HG03432 (cell line): ENCODE results near the gene SPEF1.

Experiments
- ATAC-seq: cut with Tn5 transposase; IDR thresholded peaks from one replicate; pipeline ENCODE4 v1.9.1; 2021; ENCODE audit warnings: mild to moderate bottlenecking, moderate library complexity; ENCODE audit not compliant: unreplicated experiment

SPEF1 gene

GRCh38 chr20:3767427-3768341 is 13.6 kb downstream of the SPEF1 start, which contains the start of gene ADISSP:
ADISSP (minus strand) TSS chr20:3767753; CDS start chr20:3760100, 7,653 bp downstream.
- ATAC-seq, result peak; percentile 93

DNA sequence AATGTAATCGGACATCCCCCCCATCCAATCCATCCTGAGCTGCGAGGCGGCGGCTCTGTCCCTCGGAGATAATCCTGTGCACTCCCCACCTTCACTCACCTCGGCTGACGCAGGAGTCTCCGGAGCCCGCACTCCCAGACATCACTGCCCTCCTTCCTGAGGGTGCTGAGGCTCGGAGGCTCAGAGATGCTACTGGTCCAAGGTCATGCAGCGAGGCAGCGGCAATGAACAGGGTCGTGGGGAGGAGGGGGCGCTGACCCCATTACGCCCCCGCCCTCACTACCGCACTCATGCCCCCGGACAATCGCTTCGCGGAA is 14.2 kb downstream of the SPEF1 start:
- ATAC-seq, result no peak

GRCh38 chr20:3766422-3767109 is 14.7 kb downstream of the SPEF1 start:
- ATAC-seq, result no peak

DNA sequence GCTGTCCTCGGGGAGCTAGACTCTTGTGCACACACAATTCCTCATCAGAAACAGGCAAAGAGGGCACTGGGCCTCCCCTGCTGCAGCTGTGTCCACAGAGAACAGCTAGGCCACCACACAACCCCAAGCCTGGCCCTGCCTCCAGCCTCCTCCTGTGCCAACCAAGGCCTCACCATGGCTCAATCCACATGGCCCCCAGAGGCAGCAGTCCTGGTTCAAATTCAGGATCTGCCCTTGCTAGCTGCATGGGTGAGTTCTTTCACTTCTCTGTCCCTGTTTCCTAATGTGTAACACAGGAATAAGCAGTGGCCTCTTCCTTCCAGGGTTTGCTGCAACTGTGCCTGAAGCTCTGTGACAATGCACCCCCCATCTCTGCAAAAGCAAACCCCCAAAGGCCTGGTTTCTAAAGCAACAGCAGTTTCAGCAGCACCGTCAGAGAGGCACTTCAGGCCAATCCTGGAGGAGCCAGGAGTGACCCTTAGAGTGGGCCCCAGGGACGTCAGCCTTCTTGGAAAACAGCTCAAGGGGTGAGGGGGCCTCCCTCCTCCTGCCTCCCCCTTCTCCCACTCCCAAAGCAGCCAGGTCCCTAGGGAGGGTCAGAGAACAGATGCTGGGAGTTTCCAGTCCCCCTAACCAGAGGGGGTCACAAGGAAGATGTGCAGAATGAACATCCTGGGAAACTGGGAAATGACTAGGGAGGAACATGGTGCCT is 15.9 kb downstream of the SPEF1 start:
- no peak for ATAC-seq

DNA sequence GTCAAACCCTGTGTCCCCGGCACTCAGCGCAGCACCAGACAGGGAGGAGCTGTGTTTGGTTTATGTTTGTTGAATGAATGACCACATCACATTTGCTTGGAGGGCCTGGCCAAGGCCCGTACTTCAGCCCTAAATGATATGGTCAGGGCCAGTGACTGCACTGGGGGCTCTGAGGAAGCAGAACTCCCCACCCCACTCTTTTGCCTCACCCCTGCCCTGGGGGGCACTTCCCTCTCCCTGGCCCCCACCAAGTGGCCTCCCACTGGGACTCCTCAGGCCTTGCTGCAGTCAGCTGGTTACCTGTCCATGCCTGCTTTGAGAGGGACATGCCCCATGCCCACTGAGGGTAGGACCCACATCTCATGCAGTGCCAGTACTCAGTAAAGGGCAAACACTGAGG is 16.6 kb downstream of the SPEF1 start:
- ATAC-seq, result no peak

- no peak for ATAC-seq
Measured at GRCh38 chr20:3763671-3764601, 17.3 kb downstream of the SPEF1 start.

DNA sequence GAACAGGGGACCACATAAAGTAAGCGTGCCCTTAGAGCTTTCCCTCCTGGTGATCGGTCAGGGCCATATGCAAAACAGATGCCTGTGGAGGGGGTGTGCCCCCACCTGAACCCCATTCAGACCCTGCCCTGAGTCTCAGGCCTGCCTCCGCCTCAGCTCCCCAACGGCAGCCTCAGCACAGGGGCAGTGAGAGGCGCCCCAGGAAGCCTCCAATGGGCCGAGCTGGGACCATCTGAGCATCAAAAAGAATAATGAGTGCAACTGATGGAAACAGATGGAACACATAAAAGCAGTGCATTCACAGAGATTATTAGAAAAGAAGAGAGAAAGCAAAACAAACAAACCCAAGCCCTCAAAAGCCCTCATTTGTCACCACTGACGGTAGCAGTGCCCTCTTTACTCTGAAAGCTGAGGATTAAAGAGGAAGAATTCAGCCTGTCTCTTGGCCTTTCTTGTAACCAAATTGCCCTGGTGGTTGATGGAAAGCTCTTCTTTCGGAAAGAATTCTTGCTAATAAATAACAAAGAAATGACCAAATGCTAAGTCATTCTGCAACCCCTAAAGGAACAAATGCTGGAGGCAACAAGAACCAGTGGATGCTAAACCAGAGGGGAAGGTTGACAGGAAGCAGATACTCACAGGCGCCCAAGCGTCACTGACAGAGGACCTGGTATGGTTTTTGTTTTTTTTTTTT is 20.4 kb downstream of the SPEF1 start:
- no peak for ATAC-seq

GRCh38 chr20:3759884-3760283 is 21.4 kb downstream of the SPEF1 start:
- no peak for ATAC-seq

DNA sequence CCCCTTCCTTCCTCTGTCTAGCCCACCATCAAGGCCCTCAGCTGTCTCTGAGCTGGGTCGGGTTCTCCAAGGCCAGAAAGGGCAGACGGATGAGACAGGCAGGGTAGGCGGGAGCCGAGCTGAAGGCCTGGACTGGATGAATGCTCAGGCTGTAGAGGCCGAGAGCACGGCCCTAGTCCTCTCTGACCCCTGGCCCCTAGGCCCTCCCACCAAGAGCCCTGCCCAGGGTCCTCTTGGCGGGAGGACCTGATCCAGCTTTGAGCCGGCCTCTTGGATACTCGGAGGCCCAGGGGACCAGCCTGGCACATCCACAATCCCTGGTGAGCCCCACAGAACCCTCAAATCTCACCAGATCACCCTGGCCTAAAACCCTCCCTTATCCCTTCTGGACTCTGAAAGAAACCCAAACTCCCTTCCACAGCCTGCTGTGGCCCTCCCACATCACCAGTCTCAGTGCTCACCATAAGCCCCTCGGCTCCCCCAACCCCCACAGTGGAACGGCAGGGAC is 21.9 kb downstream of the SPEF1 start:
- ATAC-seq, result no peak

DNA sequence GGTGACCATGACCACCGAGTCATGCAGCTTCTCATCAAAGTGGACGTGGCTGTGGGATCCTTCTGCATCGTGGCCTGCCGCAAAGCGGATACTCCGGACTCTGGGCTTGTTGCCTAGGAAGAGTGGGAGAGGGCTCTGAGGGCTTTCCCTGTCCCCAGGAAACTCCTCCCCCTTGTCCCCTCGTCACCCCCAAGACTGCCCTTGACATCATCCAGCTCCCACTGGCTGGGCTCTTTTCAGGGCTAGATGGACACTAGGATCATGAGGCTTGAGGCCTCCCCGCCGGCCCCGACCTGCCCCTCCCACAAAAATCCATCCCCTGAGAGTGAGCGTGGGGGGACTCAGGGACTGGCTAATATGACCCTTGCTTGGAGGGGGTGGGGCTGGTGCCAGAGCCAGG is 22.7 kb downstream of the SPEF1 start:
- ATAC-seq, result no peak

DNA sequence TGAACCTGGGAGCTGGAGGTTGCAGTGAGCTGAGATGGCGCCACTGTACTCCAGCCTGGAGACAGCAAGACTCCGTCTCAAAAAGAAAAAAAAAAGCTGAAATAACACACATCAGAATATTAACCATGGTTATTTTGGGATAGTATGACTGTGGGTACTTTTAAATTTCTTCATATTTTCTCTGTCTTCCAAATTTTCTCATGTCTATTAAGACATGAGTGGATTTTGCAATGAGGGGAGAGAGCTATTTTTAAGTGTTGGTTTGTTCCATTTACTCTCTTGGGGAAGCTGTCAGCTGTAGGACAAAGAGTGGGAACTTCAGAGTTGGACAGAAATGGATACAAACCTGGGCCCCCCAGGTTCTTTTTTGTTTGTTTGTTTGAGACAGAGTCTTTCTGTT is 24.0 kb downstream of the SPEF1 start:
- no peak for ATAC-seq

- ATAC-seq, result no peak
Measured at GRCh38 chr20:3755814-3756480, 25.3 kb downstream of the SPEF1 start.

GRCh38 chr20:3755269-3755668 is 26.0 kb downstream of the SPEF1 start:
- no peak for ATAC-seq

- ATAC-seq, result no peak
Measured at GRCh38 chr20:3754276-3754630, 27.0 kb downstream of the SPEF1 start.

GRCh38 chr20:3753501-3754275 is 27.6 kb downstream of the SPEF1 start:
- no peak for ATAC-seq

- no peak for ATAC-seq
Measured at GRCh38 chr20:3753098-3753497, 28.1 kb downstream of the SPEF1 start.

GRCh38 chr20:3752386-3752759 is 28.9 kb downstream of the SPEF1 start:
- no peak for ATAC-seq

- no peak for ATAC-seq
Measured at GRCh38 chr20:3751675-3752385, 29.4 kb downstream of the SPEF1 start.
